Activated CD4-positive, CD25-positive, alpha-beta regulatory T cell treated with anti-CD3 and anti-CD28 coated beads, Interleukin-2, amount 50 U/mL, for 16 hours (primary cell): ENCODE results near the gene SMAD9.

ENCODE experiments used
- DNase-seq: peaks from one replicate; pipeline ENCODE4 v3.0.0-alpha.2; 2020; ENCODE audit warnings: low read depth, low spot score

Gene SMAD9

GRCh38 chr13:36817996-36818803 is 101.8 kb downstream of the SMAD9 start:
- DNase-seq: no peak

DNA sequence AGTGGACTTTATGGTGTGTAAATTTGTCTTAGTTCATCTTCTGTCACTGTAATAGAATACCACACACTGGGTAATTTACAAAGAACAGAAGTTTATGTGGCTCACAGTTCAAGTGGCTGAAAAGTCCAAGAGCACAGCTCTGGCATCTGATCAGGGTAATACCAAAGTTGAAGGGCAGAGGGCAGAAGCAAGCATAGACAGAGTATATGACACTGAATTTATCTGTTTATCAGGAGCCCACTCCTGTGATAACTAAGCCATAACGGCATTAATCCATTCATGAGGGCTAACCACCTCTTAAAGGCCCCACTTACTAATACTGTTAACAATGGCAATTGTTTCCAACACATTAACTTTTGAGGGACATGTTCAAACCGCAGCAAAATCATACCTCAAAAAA is 105.0 kb downstream of the SMAD9 start:
- no peak for DNase-seq

- DNase-seq: no peak
Measured at GRCh38 chr13:36814465-36814864, 105.6 kb downstream of the SMAD9 start.

GRCh38 chr13:36813225-36813624 is 106.8 kb downstream of the SMAD9 start:
- DNase-seq: no peak

GRCh38 chr13:36807616-36808015 is 112.4 kb downstream of the SMAD9 start:
- no peak for DNase-seq

- DNase-seq: no peak
Measured at GRCh38 chr13:36806102-36806501, 113.9 kb downstream of the SMAD9 start.

GRCh38 chr13:36804588-36804987 is 115.5 kb downstream of the SMAD9 start:
- no peak for DNase-seq

DNA sequence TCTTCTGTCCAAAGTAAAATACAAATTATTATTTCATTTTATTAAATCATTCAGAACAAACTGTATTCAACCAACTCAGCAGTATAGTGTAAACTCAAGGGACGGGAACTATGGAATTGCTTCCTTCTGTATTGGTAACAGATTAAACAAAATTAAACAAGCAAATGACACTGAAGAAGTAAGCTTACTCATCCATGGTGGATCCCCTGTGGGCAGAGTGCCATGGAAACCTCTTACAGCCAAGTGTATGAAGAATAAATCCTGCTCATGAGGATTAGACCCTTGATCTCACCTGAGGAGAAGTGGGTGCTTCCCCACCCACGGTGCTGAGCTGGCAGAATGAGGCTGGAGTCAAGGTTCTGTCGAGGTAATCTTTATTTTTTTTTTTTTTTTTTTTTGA is 119.0 kb downstream of the SMAD9 start:
- DNase-seq: no peak

DNA sequence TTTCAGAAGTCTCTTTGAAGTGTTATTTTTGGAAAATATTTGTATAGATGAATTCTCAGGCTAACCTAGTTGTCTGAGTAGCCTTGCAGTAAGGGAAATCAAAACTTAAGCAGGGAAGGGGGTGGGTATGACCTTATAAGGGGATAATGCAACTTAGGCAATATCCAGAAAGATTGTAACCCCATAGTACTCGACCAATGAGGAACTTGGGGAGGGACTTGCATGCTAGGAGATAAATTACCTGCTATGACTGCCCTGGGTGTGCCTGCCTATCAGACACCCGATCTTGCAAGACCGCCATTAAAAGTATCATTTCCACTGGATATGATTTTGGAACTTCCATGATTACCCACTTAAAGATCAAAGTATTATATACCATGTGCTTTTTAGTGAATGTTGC is 124.0 kb downstream of the SMAD9 start:
- no peak for DNase-seq

DNA sequence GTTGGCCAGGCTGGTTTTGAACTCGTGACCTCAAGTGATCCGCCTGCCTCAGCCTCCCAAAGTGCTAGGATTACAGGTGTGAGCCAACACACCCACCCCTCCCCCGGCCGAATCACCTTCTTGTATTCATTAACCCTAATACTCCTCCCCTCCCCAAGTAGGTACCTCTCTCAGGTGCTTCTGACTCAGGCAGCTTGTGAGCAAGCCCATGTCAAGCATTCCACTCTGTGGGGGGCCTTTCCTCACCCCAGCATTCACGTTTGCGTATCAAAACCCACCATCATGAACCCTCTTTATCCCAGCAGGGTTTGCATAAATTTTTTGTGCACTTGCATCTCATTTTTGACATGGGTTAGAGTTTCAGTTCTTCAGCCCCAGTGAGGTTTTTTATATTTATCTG is 124.6 kb downstream of the SMAD9 start:
- DNase-seq: no peak
